GM11168 (cell line): ENCODE measurements around the gene KLHL24.
"Not testable (repeated sequence)": the region's sequence is repeated elsewhere in the genome, so short reads cannot be mapped to it uniquely, and the experiment has no call there.

Source experiments
- in situ Hi-C: fragments of 300-500 bp; cut with MboI; formaldehyde crosslinking; loops from one replicate; pipeline ENCODE4 v1.12.0; 2022; ENCODE audit warnings: low sequenced_read_pairs; ENCODE audit not compliant: unreplicated experiment

Gene KLHL24

GRCh38 chr3:183692436-183692835, 57.0 kb downstream of the KLHL24 start:
- in situ Hi-C loops: no loop called here

DNA sequence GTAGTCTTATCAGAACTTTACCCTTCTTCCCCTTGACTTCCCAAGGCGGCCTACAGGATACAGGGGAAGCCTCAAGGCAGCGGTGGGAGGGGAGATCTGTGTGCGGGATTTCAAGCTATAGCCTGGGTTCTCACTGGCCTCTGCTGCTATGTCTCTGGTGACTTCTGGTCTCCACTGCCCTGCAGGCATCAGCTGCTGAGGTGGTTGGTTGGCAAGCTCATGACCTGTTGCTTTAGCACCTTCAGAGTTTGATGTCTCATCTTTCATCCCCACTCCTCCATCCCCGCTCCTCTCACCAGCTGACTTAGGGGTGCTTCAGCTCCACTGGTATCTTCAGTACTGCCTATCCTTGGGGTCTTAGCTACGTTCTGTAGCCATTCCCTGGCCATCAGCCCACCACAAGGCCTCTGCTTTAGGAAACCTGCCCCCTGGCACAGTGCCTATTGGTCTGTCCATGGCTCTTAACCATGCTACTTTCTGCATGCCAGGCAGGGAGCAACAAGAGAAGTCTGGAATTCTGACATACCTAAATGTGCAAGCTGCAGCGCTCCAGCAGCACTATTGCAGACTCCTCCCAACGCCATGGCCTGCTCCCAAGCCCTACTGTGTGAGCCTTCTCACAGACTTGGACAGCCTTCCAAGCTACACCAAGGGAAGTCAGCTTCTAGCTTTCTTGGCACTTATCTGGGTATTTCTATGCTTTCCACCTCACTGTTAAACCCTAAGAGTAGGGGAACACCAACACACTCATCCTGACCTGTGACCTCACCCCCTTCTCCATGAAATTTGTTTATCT, 60.3 kb downstream of the KLHL24 start:
- in situ Hi-C loops: no loop called here

DNA sequence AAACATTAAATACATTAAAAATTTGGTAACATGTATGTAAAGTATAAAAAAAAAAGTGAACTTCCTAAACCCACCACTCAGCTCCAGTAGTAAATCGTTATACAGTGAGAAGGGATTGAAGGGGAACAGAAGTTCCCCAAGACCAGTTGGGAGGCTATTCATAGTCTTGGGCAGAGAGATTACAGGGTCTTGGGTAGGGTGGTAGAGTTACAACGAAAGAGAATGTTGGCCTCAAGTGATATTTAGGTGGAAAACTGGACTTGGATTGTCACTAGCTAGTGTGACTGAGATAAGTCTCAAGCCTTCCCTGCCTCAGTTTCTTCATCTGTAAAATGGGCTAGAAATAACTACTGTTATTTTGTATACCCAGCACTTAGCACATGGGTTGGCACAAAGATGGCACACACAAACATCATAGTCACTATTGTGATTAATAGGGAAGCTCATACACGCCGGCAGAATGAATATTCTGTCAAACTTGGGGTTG, 61.7 kb downstream of the KLHL24 start:
- in situ Hi-C loops: no loop called here

- in situ Hi-C loops: no loop called here
These were observed 62.3 kb downstream of the KLHL24 start, which contains the start of gene YEATS2 for GRCh38 chr3:183697610-183698317. YEATS2 (plus strand) TSS chr3:183697797; CDS start chr3:183715163, 17,366 bp downstream.

DNA sequence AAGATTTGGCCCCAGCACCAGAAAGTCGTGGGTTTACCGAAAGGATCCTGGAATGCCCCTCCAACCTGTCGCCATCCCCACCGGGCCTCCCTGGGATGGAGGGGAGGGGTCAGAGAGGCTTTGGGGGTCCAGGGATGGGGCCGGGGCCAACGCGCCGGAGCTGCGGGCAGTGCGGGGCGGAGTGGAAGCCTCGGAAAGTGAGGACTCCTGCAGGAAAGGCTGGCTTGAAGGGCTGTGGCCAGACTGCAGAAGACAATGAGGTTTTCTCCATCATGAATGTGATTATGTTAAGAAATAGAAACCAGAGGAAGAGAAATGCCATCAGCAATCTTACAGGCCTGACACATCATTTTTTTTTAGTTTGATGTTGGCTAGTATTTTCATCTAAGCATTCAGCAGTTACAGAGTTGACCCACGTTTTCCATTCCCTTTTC, 62.9 kb downstream of the KLHL24 start:
- in situ Hi-C loops: no loop called here

GRCh38 chr3:183698756-183699155, 63.3 kb downstream of the KLHL24 start:
- in situ Hi-C loops: no loop called here

GRCh38 chr3:183699238-183699947, 64.0 kb downstream of the KLHL24 start:
- in situ Hi-C loops: no loop called here

- in situ Hi-C loops: no loop called here
These were observed 66.3 kb downstream of the KLHL24 start for GRCh38 chr3:183701744-183702143.

- in situ Hi-C loops: not testable (repeated sequence)
These were observed 68.5 kb downstream of the KLHL24 start for GRCh38 chr3:183703892-183704291.

- in situ Hi-C loops: no loop called here
These were observed 74.8 kb downstream of the KLHL24 start for GRCh38 chr3:183710231-183710630.

GRCh38 chr3:183711516-183711915, 76.1 kb downstream of the KLHL24 start:
- in situ Hi-C loops: no loop called here

GRCh38 chr3:183714622-183715021, 79.2 kb downstream of the KLHL24 start:
- in situ Hi-C loops: no loop called here

- in situ Hi-C loops: no loop called here
These were observed 82.6 kb downstream of the KLHL24 start for GRCh38 chr3:183718012-183718411.

GRCh38 chr3:183725387-183725786, 90.0 kb downstream of the KLHL24 start:
- in situ Hi-C loops: no loop called here

GRCh38 chr3:183728204-183728603, 92.8 kb downstream of the KLHL24 start:
- in situ Hi-C loops: no loop called here

DNA sequence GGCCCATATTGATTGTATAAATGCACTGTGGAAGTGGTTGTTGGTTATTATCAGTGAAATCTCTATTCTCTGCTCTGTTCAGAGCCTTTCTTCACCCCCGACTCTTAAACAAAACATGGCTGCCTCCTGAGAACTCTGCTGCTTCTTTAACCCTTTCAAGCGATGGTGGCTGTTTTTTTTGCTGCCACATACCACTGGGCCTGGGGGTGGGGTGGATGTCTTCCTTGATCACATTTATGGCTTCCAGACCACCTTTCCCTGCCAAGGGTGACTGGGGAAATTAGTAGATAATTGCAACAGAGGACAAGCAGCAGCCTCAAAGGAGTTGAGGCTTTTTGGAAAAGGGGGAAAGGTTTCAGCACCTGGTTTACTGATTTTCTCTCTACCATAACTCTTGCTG, 94.9 kb downstream of the KLHL24 start:
- in situ Hi-C loops: no loop called here

GRCh38 chr3:183731611-183732010, 96.2 kb downstream of the KLHL24 start:
- in situ Hi-C loops: no loop called here

DNA sequence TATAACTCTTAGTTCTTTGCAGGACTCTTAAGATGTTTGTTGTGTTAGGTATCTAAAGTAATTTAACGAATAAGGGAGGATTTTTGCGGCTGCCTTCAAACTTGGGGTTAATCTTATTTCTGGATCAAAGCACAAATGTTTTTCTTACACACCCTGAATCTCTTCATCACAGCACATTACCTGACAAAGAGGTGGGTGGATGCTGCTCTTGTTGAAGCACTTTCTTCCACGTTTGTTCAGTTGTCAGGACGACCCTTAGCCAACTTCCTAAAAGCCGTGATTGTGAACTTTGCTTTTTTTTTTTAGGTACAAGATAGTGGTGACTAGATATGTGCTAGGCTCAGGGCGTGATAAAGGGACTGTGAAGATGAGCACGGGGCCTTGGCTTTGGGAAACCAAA, 98.1 kb downstream of the KLHL24 start:
- in situ Hi-C loops: no loop called here
